T-helper 2 cell (primary cell): ENCODE measurements around the gene DEAF1.
"Not testable (repeated sequence)": the region's sequence is repeated elsewhere in the genome, so short reads cannot be mapped to it uniquely, and the experiment has no call there.

Experiments used
- DNase-seq, 5 experiments: peaks; one replicate each; pipeline versions ENCODE4 v3.0.0 to v3.0.0-alpha.2; 2012 to 2022

The DEAF1 gene

GRCh38 chr11:699116-699508, 4.1 kb upstream of the DEAF1 start:
- no peak for DNase-seq

- no peak for DNase-seq
Measured at GRCh38 chr11:698493-699115, 3.6 kb upstream of the DEAF1 start.

GRCh38 chr11:697811-698311, 2.8 kb upstream of the DEAF1 start:
- DNase-seq, result no peak

- DNase-seq, result no peak
Measured at GRCh38 chr11:696955-697491, 2.0 kb upstream of the DEAF1 start.

GRCh38 chr11:695538-696248, 671 bp upstream of the DEAF1 start, which contains the start of gene TMEM80:
Gene TMEM80 (plus strand): TSS chr11:695816. CDS start chr11:695828, 12 bp downstream.
- DNase-seq, result peak; percentile 92 to 98 (median 97)

- no peak for DNase-seq
Measured at GRCh38 chr11:695288-695537, 191 bp upstream of the DEAF1 start.

- DNase-seq, result no peak
Measured at GRCh38 chr11:693887-694562, 997 bp downstream of the DEAF1 start.

GRCh38 chr11:693415-693831, 1.6 kb downstream of the DEAF1 start:
- DNase-seq, result no peak

- DNase-seq, result peak in 2 of 5 experiments; percentile 50 to 61
Measured at GRCh38 chr11:692824-693414, 2.1 kb downstream of the DEAF1 start.

- DNase-seq, result no peak
Measured at GRCh38 chr11:691710-692590, 3.1 kb downstream of the DEAF1 start.

GRCh38 chr11:690738-691633, 4.0 kb downstream of the DEAF1 start:
- DNase-seq, result peak in 1 of 5 experiments; percentile 46

- DNase-seq, result not testable (repeated sequence)
Measured at GRCh38 chr11:690244-690643, 4.8 kb downstream of the DEAF1 start.

GRCh38 chr11:689625-690024, 5.4 kb downstream of the DEAF1 start:
- no peak for DNase-seq

- DNase-seq, result no peak
Measured at GRCh38 chr11:688681-689080, 6.3 kb downstream of the DEAF1 start.

GRCh38 chr11:687751-688150, 7.3 kb downstream of the DEAF1 start:
- no peak for DNase-seq

GRCh38 chr11:686451-687243, 8.4 kb downstream of the DEAF1 start:
- DNase-seq, result no peak

- no peak for DNase-seq
Measured at GRCh38 chr11:680970-681369, 14.1 kb downstream of the DEAF1 start.

- no peak for DNase-seq
Measured at GRCh38 chr11:680476-680875, 14.5 kb downstream of the DEAF1 start.

GRCh38 chr11:679271-680207, 15.5 kb downstream of the DEAF1 start:
- DNase-seq, result no peak
